Measurements from ENCODE around the gene BRD3OS.

The BRD3OS gene

DNA sequence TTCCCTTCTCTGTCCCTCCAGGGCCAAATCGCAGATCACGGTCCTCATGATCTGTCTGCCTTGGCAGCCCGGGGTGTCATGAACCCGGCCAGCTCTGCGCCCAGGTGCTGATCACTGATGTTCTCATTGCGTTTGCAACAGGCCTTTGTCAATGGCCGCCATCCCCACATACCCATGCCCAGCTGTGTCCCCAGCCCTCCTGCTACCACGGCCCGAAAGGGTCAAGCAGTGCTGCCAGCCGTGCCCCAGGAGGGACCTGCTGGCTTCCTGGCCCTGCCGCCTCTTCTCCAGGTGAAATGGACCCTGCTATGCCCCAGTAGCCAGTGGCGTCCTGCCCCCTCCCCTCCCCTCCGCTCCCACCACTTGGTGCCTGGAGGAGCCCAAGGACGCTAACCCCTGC, 20.4 kb upstream of the BRD3OS start:
- DNase-seq (ENCODE audit: low read depth), result no peak

DNA sequence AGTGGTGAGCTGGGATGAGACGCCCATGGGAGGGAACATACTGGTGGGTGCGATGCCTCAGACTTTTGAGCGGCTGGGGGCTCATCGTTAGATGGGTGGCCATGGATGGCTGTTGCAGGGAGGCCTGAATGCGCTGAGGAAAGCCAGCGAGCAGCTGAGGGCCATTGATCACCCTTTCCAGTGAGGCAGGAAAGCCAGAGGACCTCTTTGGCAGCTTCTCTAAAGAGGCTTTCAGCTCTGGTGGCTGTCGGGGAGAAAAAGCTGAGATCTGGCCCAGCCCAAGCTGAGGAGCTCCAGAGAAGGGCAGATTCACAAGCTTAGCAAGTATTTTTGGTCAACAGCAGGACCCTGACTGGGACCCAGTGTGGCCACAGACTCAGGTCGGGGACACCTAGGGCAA, 19.9 kb upstream of the BRD3OS start:
- no peak for DNase-seq (ENCODE audit: low read depth)

- no peak for DNase-seq (ENCODE audit: low read depth)
Observed at GRCh38 chr9:134007150-134007549, 18.1 kb upstream of the BRD3OS start.

GRCh38 chr9:134007571-134007970, 17.7 kb upstream of the BRD3OS start:
- DNase-seq (ENCODE audit: low read depth), result no peak

- no peak for DNase-seq (ENCODE audit: low read depth)
Observed at GRCh38 chr9:134010310-134011173, 14.7 kb upstream of the BRD3OS start.

GRCh38 chr9:134011401-134011800, 13.9 kb upstream of the BRD3OS start:
- no peak for DNase-seq (ENCODE audit: low read depth)

- no peak for DNase-seq (ENCODE audit: low read depth)
Observed at GRCh38 chr9:134014946-134015345, 10.3 kb upstream of the BRD3OS start.

- DNase-seq (ENCODE audit: low read depth), result no peak
Observed at GRCh38 chr9:134024214-134024792, 978 bp upstream of the BRD3OS start.

DNA sequence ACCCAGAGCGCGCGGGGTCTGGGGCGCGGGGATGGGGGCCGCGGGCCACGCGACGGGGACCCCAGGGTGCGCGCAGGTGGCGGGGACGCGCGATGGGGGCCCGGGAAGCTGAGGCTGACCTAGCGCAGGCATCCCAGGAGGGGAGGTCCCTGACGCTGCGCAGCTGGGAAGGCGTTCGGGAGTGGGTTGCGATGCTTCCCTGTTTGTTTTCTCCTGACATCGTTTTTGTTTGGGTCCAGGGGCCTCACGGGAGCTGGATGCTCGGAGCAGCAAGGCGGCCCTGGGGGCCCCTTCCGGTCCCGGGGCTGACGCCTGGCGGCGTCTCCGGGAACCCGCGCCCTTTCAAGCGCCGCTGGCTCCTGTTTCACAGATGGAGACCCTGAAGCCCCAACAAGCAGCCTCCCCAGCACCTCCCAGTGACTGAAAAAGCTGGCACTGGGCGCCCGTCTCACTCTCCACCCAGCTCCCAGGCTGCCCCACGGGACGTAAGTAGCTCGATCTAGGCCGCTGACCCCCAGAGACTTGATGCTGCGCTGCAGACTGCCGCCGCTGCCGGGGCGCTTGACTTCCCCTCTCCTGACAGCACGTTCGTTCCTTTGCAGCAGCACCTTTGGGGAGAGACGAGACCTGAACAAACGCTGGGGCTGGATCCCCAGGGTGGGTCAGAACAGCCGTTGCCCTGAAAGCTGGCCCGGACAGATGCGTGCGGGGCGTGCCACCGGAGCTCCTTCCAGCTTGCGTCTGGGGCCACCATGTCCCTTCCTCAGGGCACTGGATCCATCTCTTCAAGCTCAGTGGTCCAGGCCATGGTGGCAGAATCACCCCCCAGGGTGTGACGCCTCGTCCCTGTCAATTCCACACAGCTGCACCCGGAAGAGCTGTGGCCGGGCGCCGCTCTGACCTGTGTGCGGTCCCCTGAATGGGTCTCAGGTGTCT, 593 bp downstream of the BRD3OS start:
- peak; percentile 18 for DNase-seq (ENCODE audit: low read depth)

DNA sequence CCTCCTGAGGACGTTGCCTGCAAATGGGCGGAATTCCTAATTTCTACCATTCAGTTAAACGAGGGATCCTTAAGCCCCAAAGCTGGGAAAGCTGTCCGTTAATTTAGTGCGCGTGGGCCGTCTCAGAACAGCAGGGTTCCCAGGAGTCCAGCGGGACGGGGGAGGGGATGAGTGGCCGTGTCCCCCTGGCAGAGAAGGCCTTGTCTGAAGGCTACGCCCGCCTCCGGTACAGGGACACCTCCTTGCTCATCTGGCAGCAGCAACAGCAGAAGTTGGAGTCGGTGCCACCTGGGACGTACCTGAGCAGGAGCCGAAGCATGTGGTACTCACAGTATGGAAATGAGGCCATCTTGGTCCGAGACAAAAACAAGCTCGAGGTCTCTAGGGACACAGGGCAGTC, 1.3 kb downstream of the BRD3OS start:
- no peak for DNase-seq (ENCODE audit: low read depth)

DNA sequence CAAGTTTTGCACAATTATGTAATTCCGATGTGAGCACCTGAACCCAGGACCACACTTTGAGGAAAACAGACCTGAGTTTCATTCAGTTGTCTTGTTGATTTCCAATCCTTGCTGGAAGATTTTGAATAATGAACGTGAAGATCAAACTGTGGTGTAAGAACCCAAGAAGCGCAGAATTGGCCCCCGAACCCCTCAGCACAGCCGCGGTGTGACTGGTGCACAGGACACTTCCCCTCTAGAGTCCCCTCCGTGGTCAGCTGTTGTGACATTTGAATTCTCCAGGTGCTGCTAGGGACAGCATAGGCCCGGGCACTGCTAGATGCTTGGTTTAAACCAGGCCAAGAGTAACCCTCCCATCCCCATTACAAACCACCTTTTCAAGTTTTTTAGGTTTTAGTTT, 1.7 kb downstream of the BRD3OS start:
- no peak for DNase-seq (ENCODE audit: low read depth)

GRCh38 chr9:134027561-134027960, 2.3 kb downstream of the BRD3OS start:
- DNase-seq (ENCODE audit: low read depth), result no peak

- no peak for DNase-seq (ENCODE audit: low read depth)
Observed at GRCh38 chr9:134028076-134028475, 2.8 kb downstream of the BRD3OS start.

DNA sequence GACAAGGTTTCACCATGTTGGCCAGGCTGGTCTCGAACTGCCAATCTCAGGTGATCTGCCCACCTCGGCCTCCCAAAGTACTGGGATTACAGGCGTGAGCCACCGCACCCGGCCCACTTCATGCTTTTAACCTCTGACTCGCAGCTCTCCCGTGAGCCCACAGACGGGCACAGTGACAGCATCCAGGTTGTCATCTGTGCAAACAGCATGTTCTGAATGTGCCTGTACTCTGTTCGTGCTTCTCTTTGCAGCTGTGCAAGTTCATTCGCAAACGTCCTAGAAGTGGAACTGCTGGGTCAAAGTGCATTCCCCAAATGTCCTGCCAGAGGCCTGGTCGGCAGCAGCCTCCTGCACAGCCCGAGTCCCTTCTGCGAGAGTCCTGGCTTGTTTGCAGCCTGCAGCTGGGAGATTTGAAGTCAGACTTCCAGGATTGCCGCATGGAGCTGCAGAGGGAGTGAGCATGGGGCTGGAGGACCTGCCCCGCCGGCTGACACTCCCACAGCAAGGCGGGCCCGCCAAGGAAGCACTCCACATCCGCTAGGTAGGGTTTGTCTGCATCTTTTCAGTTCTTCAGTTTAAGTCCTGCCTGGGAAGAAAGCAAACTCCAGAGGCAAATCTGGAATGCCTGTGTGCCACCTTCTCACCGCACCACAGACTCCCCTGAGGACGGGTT, 3.4 kb downstream of the BRD3OS start:
- no peak for DNase-seq (ENCODE audit: low read depth)

- no peak for DNase-seq (ENCODE audit: low read depth)
Observed at GRCh38 chr9:134029248-134030226, 4.3 kb downstream of the BRD3OS start.

DNA sequence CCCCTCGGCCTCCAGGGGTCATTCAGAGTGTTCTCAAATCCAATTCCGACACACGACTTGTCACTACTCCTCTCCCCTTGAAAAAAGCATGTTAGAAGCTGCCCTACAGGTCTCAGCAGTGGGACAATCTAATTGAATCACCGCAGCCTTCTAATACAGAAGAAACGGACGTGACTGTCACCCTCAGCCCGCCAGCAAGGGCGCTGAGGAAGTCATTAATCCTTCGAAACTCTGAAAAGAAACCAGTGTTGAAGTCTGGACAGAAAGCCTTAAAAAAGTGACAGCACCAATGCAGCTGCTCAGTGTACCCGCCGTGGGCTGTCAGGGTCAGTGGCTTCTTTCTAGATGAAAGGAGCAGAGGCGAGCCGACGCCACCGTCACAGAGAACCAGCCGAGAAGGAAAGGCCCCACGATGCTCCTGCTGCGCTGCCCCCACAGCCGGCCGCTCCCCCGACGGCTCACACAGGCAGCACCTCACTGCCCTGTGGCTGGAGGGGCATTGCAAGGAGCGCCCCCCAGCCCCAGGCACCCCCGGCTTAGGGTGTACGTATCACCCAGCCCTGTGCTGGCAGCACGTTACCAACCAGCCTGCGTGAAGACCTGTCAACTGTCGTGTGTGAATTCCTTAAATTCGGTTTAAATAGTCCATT, 5.7 kb downstream of the BRD3OS start:
- no peak for DNase-seq (ENCODE audit: low read depth)

GRCh38 chr9:134031783-134032182, 6.5 kb downstream of the BRD3OS start:
- no peak for DNase-seq (ENCODE audit: low read depth)

DNA sequence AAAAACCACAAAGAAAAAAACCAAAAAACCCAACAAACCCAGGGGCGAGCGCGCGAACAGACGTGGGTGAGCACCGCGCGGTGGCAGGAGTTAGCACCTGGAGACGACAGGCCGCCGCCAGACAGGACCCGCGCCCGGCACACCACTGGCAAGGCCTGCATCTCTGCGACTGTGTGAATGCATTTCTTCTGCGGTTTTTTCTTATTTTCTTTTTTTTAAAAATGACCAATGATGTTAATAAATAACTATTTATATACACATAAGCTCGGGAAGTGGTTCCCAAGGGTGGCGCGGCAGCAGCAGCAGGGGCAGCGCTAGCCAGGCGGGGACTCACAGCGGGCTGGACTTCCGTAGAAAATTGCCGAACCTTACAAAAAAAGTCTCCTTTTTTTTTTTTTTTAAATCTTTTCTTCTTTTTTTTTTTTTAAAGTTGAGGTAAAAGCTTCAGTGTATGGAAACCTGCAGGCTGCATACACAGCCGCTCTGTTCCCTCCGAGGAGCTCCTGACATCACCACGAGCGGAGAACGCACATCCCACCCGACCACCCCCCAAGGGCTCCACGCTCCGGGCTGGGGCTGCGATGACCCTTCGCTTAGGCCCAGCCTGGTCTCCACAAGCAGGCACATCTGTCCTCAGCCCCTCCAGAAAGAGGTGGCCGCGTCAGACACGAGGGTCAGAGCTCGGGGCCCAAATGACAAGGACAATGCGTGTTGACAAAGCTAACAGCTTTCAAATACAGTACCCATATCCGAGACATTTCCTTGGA, 7.4 kb downstream of the BRD3OS start:
- no peak for DNase-seq (ENCODE audit: low read depth)

GRCh38 chr9:134033516-134034214, 8.4 kb downstream of the BRD3OS start:
- no peak for DNase-seq (ENCODE audit: low read depth)
